Iris pigment epithelial cell (primary cell): ENCODE measurements around the gene FRMD1.

Experiments used
- DNase-seq: peaks from one replicate; pipeline ENCODE4 v3.0.0-alpha.2; 2011; ENCODE audit warnings: low read depth

Gene FRMD1

GRCh38 chr6:168004023-168004422 is 75.0 kb downstream of the FRMD1 start:
- no peak for DNase-seq
